A549 treated with CpdA at 1 μM for 4 hours (cell line): ENCODE measurements around the gene MRPL54. TPM values are rescaled to one million over a fixed set of nuclear protein-coding genes. Genes with fewer than 3 reads are reported as not detected.

Experiments
- total RNA-seq: library from RNA; stranded (reverse); fragments of 200-300 nt; extraction: Qiagen RNA extraction; gene quantifications from 5 replicates; pipeline ENCODE4 v1.2.3, GENCODE V29; 2022; ENCODE audit warnings: low read depth

Gene MRPL54
- 62.0 to 80.2 TPM (median 67.1 TPM) in 5 replicates for total RNA-seq

GRCh38 chr19:3762501-3763459 is at the start of gene MRPL54:
Gene MRPL54, plus strand, starts transcription at chr19:3762682. Its CDS starts 19 bp downstream, at chr19:3762701.

GRCh38 chr19:3761382-3762129 is 926 bp upstream of the MRPL54 start, which contains the start of gene APBA3:
Gene APBA3, minus strand, starts transcription at chr19:3761692. Its CDS starts 1,428 bp downstream, at chr19:3760264.

GRCh38 chr19:3771906-3772455 is 9.5 kb downstream of the MRPL54 start, which contains the start of gene RAX2:
Gene RAX2, minus strand, starts transcription at chr19:3772228. Its CDS starts 486 bp downstream, at chr19:3771742.

GRCh38 chr19:3785938-3786824 is 23.7 kb downstream of the MRPL54 start, which contains the start of gene MATK:
Gene MATK, minus strand, starts transcription at chr19:3786381. Its CDS starts 1,246 bp downstream, at chr19:3785135.

Other genes starting within 250 kb of the MRPL54 start
- gene TEKTIP1, start 223.5 kb upstream of the MRPL54 start, total RNA-seq = not detected in 5 replicates
- gene MFSD12, start 205.1 kb upstream of the MRPL54 start, total RNA-seq = 127 to 180 TPM (median 171 TPM) in 5 replicates
- 45.4 to 71.9 TPM (median 69.9 TPM) in 5 replicates for gene HMG20B, start 189.7 kb upstream of the MRPL54 start, total RNA-seq
- gene GIPC3, start 177.2 kb upstream of the MRPL54 start, total RNA-seq = 0.13 to 0.28 TPM (median 0.21 TPM) in 5 replicates
- gene TBXA2R, start 155.8 kb upstream of the MRPL54 start, total RNA-seq = 0.54 to 0.91 TPM (median 0.74 TPM) in 5 replicates
- gene CACTIN, start 135.9 kb upstream of the MRPL54 start, total RNA-seq = 14.3 to 21.3 TPM (median 19.3 TPM) in 5 replicates
- 9.1 to 13.8 TPM (median 12.0 TPM) in 5 replicates for gene PIP5K1C, start 62.2 kb upstream of the MRPL54 start, total RNA-seq
- 0.19 to 0.96 TPM (median 0.74 TPM) in 5 replicates for gene TJP3, start 54.3 kb upstream of the MRPL54 start, total RNA-seq
- gene APBA3, start 990 bp upstream of the MRPL54 start, total RNA-seq = 11.8 to 15.4 TPM (median 12.4 TPM) in 5 replicates
- not detected in 5 replicates for gene RAX2, start 9.5 kb downstream of the MRPL54 start, total RNA-seq
- gene MATK, start 23.7 kb downstream of the MRPL54 start, total RNA-seq = 1.1 to 2.1 TPM (median 1.7 TPM) in 5 replicates
- 0.14 to 0.16 TPM in 2 of 5 replicates, not detected in the others for gene ZFR2, start 106.4 kb downstream of the MRPL54 start, total RNA-seq
- gene ATCAY, start 118.0 kb downstream of the MRPL54 start, total RNA-seq = 0.05 to 0.12 TPM (median 0.11 TPM) in 4 of 5 replicates, not detected in the other
- not detected in 5 replicates for gene NMRK2, start 170.4 kb downstream of the MRPL54 start, total RNA-seq
- gene DAPK3, start 208.4 kb downstream of the MRPL54 start, total RNA-seq = 47.6 to 56.3 TPM (median 52.9 TPM) in 5 replicates
- gene EEF2, start 222.8 kb downstream of the MRPL54 start, total RNA-seq = 884 to 1,119 TPM (median 1,105 TPM) in 5 replicates
- 12.2 to 19.1 TPM (median 16.8 TPM) in 5 replicates for gene PIAS4, start 245.1 kb downstream of the MRPL54 start, total RNA-seq